PC-3 (cell line): ENCODE data around the gene C16orf54. TPM values are rescaled to one million over a fixed set of nuclear protein-coding genes. Genes with fewer than 3 reads are reported as not detected.
"Not testable (repeated sequence)": the region's sequence is repeated elsewhere in the genome, so short reads cannot be mapped to it uniquely, and the experiment has no call there.

Source experiments
- ATAC-seq: fragments of 200-7000 bp; cut with Tn5 transposase; 2 replicates; pipeline ENCODE4 v1.9.1; 2020; ENCODE audit warnings: mild to moderate bottlenecking, moderate library complexity
- BruUV-seq: library from RNA; stranded (reverse); fragments of 400-500 nt; replicated peaks from 2 replicates; lab custom pipeline; 2021; lab: Mats Ljungman, UMichigan
- CTCF ChIA-PET: fragments of 300-600 bp; sonication (Branson Sonifier 250); formaldehyde crosslinking; loops from one replicate; lab custom pipeline; 2022; ENCODE audit warnings: antibody characterized with exemption; lab: Charles Lee
- POLR2A ChIA-PET: fragments of 300-600 bp; sonication (Branson Sonifier 250); formaldehyde crosslinking; loops from one replicate; lab custom pipeline; 2022; ENCODE audit warnings: antibody characterized with exemption; ENCODE audit not compliant: unreplicated experiment; lab: Charles Lee
- DNase-seq: peaks from one replicate; pipeline ENCODE4 v3.0.0-alpha.2; 2015
- H2AFZ ChIP-seq: fragments of 300-600 bp; sonication (generic); 2 replicates; pipeline ENCODE4 v1.6.0; 2016; ENCODE audit warnings: antibody characterized with exemption, low read length
- H3F3A ChIP-seq: fragments of 300-600 bp; sonication (generic); one replicate; pipeline ENCODE4 v1.6.0; 2017; ENCODE audit warnings: antibody characterized with exemption, low read length, control low read depth, mild to moderate bottlenecking; ENCODE audit not compliant: unreplicated experiment
- H3K27ac ChIP-seq: fragments of 300-600 bp; sonication (generic); 2 replicates; pipeline ENCODE4 v1.5.1; 2016; ENCODE audit warnings: mild to moderate bottlenecking, low read length
- H3K27me3 ChIP-seq: fragments of 300-600 bp; sonication (generic); 2 replicates; pipeline ENCODE4 v1.6.1; 2016; ENCODE audit warnings: low read length, mixed read lengths
- H3K36me3 ChIP-seq: fragments of 300-600 bp; sonication (generic); 2 replicates; pipeline ENCODE4 v1.6.1; 2016; ENCODE audit warnings: low read depth, mixed run types, low read length, mixed read lengths
- H3K4me1 ChIP-seq: fragments of 300-600 bp; sonication (generic); 2 replicates; pipeline ENCODE4 v1.5.1; 2016; ENCODE audit warnings: low read length; ENCODE audit not compliant: insufficient read depth
- H3K4me2 ChIP-seq: fragments of 300-600 bp; sonication (generic); 2 replicates; pipeline ENCODE4 v1.6.0; 2016; ENCODE audit warnings: low read length
- H3K4me3 ChIP-seq: fragments of 300-600 bp; sonication (generic); 2 replicates; pipeline ENCODE4 v1.5.1; 2016; ENCODE audit warnings: mild to moderate bottlenecking, low read length, mixed read lengths
- H3K79me2 ChIP-seq: fragments of 300-600 bp; sonication (generic); 2 replicates; pipeline ENCODE4 v1.6.1; 2017; ENCODE audit warnings: low read length, mixed read lengths
- H3K9ac ChIP-seq: fragments of 300-600 bp; sonication (generic); 2 replicates; pipeline ENCODE4 v1.6.0; 2016; ENCODE audit warnings: mild to moderate bottlenecking, low read length
- H3K9me2 ChIP-seq: fragments of 300-600 bp; sonication (generic); replicated peaks from 2 replicates; pipeline ENCODE4 v1.6.1; 2016; ENCODE audit warnings: mixed run types, low read length, mixed read lengths
- H3K9me3 ChIP-seq: fragments of 300-600 bp; sonication (generic); 2 replicates; pipeline ENCODE4 v1.6.1; 2016; ENCODE audit warnings: low read length, mixed read lengths
- H4K20me1 ChIP-seq: fragments of 300-600 bp; sonication (generic); 2 replicates; pipeline ENCODE4 v1.6.1; 2016; ENCODE audit warnings: low read length, mixed read lengths
- EZH2 ChIP-seq: fragments of 300-600 bp; sonication (generic); IDR thresholded peaks from one replicate; pipeline ENCODE4 v1.6.1; 2017; ENCODE audit warnings: antibody characterized with exemption, mild to moderate bottlenecking, low read length; ENCODE audit not compliant: unreplicated experiment
- EZH2phosphoT487 ChIP-seq: fragments of 300-600 bp; sonication (generic); IDR thresholded peaks from 2 replicates; pipeline ENCODE4 v1.6.1; 2018; ENCODE audit warnings: mild to moderate bottlenecking, antibody characterized with exemption, low read length, borderline replicate concordance
- intact Hi-C: fragments of 100-400 bp; cut with micrococcal nuclease; formaldehyde crosslinking; loops from 2 replicates; pipeline ENCODE4 v1.9.0; 2023
- total RNA-seq: library from RNA; depleted of rRNA; stranded (reverse); fragments of >200 nt; gene quantifications from 2 replicates; pipeline ENCODE4 v1.2.3, GENCODE V29; 2014
- TF ChIP-seq, protein P1 (sequence below): fragments of 300-600 bp; sonication (generic); conservative IDR thresholded peaks from 2 replicates; pipeline ENCODE4 v1.5.1; 2017; ENCODE audit warnings: antibody characterized with exemption, low read depth, mild to moderate bottlenecking, low read length

The C16orf54 gene
- total RNA-seq, 1 experiment from 2014 or later = not detected

GRCh38 chr16:29784901-29785500 is 39.2 kb upstream of the C16orf54 start:
- ATAC-seq (no peak), DNase-seq (no peak)
- Histone ChIP-seq H3K4me3 (no peak overlapping the region), H3K9me2 (no peaks in the 10 kb centered on the region), H3K79me2 (no peaks in the 10 kb centered on the region), H3K4me2 (no peak overlapping the region), H3K36me3 (no peaks in the 10 kb centered on the region), H3K27ac (no peak overlapping the region), H3F3A (no peaks in the 10 kb centered on the region), H3K4me1 (peaks cover 10% of the 10 kb centered on the region), H2AFZ (no peak overlapping the region), H3K9me3 (no peaks in the 10 kb centered on the region), H3K27me3 (no peaks in the 10 kb centered on the region), H3K9ac (no peak overlapping the region), H4K20me1 (no peaks in the 10 kb centered on the region)
- POLR2A ChIA-PET = no interaction called here
- TF ChIP-seq, protein P1, sequence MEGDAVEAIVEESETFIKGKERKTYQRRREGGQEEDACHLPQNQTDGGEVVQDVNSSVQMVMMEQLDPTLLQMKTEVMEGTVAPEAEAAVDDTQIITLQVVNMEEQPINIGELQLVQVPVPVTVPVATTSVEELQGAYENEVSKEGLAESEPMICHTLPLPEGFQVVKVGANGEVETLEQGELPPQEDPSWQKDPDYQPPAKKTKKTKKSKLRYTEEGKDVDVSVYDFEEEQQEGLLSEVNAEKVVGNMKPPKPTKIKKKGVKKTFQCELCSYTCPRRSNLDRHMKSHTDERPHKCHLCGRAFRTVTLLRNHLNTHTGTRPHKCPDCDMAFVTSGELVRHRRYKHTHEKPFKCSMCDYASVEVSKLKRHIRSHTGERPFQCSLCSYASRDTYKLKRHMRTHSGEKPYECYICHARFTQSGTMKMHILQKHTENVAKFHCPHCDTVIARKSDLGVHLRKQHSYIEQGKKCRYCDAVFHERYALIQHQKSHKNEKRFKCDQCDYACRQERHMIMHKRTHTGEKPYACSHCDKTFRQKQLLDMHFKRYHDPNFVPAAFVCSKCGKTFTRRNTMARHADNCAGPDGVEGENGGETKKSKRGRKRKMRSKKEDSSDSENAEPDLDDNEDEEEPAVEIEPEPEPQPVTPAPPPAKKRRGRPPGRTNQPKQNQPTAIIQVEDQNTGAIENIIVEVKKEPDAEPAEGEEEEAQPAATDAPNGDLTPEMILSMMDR = no peak
- TF ChIP-seq EZH2 (no peak), EZH2phosphoT487 (no peak)
- intact Hi-C loops = no loop called here
- BruUV-seq = no TSS peak
- CTCF ChIA-PET = interaction anchor here (0.5 kb wide), 1 partner anchor 19 kb away, joined by 5 read pairs; no protein-coding TSS in a partner anchor

DNA sequence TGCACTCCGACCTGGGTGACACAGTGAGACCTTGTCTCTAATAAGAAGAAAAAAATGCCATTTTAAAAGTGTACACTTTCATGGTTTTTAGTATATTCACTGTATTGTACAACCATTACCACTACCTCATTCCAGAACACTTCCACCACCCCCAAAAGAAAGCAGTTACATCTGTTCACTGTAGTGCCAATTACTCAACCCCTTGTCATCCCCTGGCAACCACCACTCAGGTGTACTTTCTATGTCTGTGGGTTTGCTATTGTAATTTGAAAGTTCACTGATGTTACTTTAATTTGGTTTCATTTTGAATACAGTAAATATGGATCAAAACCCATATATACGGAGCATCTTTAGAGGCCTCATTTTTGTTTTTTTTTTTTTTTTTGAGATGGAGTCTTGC is 38.4 kb upstream of the C16orf54 start:
- ATAC-seq (peak; percentile 71), DNase-seq (peak; percentile 75)
- no peaks in the 10 kb centered on the region for H3F3A ChIP-seq

GRCh38 chr16:29783094-29783953 is 37.5 kb upstream of the C16orf54 start:
- H3K4me3 ChIP-seq, intact Hi-C loops, H3K9ac ChIP-seq, BruUV-seq, H3F3A ChIP-seq, POLR2A ChIA-PET, H3K9me2 ChIP-seq, H3K36me3 ChIP-seq, H3K79me2 ChIP-seq, H4K20me1 ChIP-seq, CTCF ChIA-PET, H3K9me3 ChIP-seq, H3K4me1 ChIP-seq, ATAC-seq, H3K27me3 ChIP-seq, H2AFZ ChIP-seq: not testable (repeated sequence)
- H3K27ac ChIP-seq = peak overlapping the region; percentile 55
- peak overlapping the region; percentile 54; the same call in 1 of the 2 replicates for H3K4me2 ChIP-seq
- DNase-seq = peak; percentile 47

More for the DNA sequence above, 38.4 kb upstream of the C16orf54 start:
- Histone ChIP-seq H3K9ac (no peak overlapping the region), H3K9me2 (no peaks in the 10 kb centered on the region), H3K36me3 (no peaks in the 10 kb centered on the region), H3K4me2 (peak overlapping the region; percentile 54), H3K27me3 (no peaks in the 10 kb centered on the region), H2AFZ (no peak overlapping the region), H3K9me3 (no peaks in the 10 kb centered on the region), H3K4me3 (no peak overlapping the region), H3K79me2 (no peaks in the 10 kb centered on the region), H4K20me1 (no peaks in the 10 kb centered on the region), H3K27ac (peak overlapping the region; percentile 55), H3K4me1 (peaks cover 6% of the 10 kb centered on the region)
- TF ChIP-seq, protein P1 = no peak
- TF ChIP-seq EZH2phosphoT487 = no peak
- TF ChIP-seq EZH2 = no peak
- no TSS peak for BruUV-seq
- ChIA-PET CTCF (no interaction called here), POLR2A (no interaction called here)
- intact Hi-C loops = no loop called here
